ENCODE results near the gene SUCLG2. TPM values are rescaled to one million over a fixed set of nuclear protein-coding genes. Genes with fewer than 3 reads are reported as not detected.

SUCLG2 gene
- total and polyA plus RNA-seq, 2 of the 4 experiments (the other 2 are of a cell fraction) = 26.8 to 34.6 TPM

DNA sequence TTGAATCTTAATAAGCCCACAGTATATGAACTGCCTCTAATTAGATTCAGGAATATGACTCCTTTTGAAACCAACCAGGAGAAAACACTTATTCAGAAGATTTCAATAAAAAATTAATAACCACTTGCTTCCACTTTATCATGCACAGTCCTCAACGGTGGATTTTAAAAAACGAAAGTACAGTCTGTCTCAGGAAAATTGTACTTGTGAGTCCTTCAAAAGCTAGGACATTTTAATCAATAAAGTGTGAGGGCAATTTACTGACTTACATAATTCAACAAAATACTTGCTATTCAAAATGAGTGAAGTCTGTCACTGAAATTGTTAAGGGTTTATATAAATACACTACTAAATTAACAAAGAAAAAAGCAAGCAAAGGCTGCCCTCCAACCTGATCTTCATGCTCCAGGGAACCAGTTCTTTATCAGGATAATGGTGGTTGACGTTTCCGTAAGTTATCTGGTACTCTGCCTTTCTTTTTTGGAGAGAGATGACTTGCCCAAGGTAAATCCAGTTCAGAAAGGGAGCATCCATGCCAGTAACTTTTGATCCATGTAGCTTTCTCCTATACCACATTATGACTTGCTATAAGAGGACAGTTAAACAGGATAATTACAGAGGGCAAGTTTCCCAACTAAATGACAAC is 17.0 kb downstream of the SUCLG2 start:
- WGBS, 2 experiments (ENCODE audit: extremely low coverage in 2 of 2, insufficient read length in 1 of 2) = no CpG with 5 or more reads among the region's 4 CpGs

More for the DNA sequence above, 17.0 kb downstream of the SUCLG2 start:
- Histone ChIP-seq H4K5ac (ENCODE audit: low read depth, low read length) (no peak overlapping the region), H3K4ac (ENCODE audit: low read depth, low read length) (no peak overlapping the region), H3K4me2 (ENCODE audit: low read depth, low read length) (no peak overlapping the region), H3K9me3 (ENCODE audit: control insufficient read depth, insufficient read depth, low read length) (no peaks in the 10 kb centered on the region), H2BK15ac (ENCODE audit: low read depth, low read length) (no peak overlapping the region), H3K9me1 (ENCODE audit: insufficient read depth, low read length) (peaks cover 12% of the 10 kb centered on the region), H2AK5ac (ENCODE audit: low read depth, low read length) (no peak overlapping the region), H3K27ac (ENCODE audit: insufficient read depth, low read length) (no peak overlapping the region), H2AK9ac (replicated peaks; ENCODE audit: low read depth, low read length, poor library complexity) (no peak overlapping the region), H2BK20ac (ENCODE audit: low read depth, low read length) (no peak overlapping the region), H2BK120ac (ENCODE audit: low read depth, low read length) (no peak overlapping the region), H3K36me3 (ENCODE audit: control insufficient read depth, insufficient read depth, low read length) (peaks cover 2% of the 10 kb centered on the region; the same call in 1 of the 2 replicates), H4K8ac (ENCODE audit: low read depth in 2 of 2, low read length in 2 of 2) (no peak overlapping the region), H3K18ac (ENCODE audit: low read depth, low read length) (no peak overlapping the region), H3K56ac (ENCODE audit: extremely low read depth, insufficient read depth, low read length) (no peak overlapping the region), H2BK5ac (ENCODE audit: low read depth, low read length, poor library complexity, severe bottlenecking) (no peak overlapping the region), H3K14ac (replicated peaks; ENCODE audit: low read depth, low read length) (no peak overlapping the region; the same call in 1 of the 2 replicates), H4K20me1 (ENCODE audit: insufficient read depth, low read length) (peaks cover 8% of the 10 kb centered on the region; the same call in 1 of the 2 replicates), H3K4me1 (ENCODE audit: control insufficient read depth, insufficient read depth, low read length) (peaks cover 16% of the 10 kb centered on the region), H3K4me3 (ENCODE audit: insufficient read depth, low read depth, low read length) (no peak overlapping the region), H4K91ac (ENCODE audit: insufficient read depth, low read depth, low read length) (no peak overlapping the region), H3K27me3 (ENCODE audit: control insufficient read depth, insufficient read depth, low read length) (no peaks in the 10 kb centered on the region), H3K79me1 (ENCODE audit: low read depth in 1 of 2, low read length in 2 of 2) (peaks cover 41 to 62% of the 10 kb centered on the region in 2 experiments), H2AFZ (replicated peaks; ENCODE audit: low read length, poor library complexity) (no peak overlapping the region), H3K23ac (ENCODE audit: low read depth, low read length) (no peak overlapping the region), H3K9ac (ENCODE audit: low read depth, low read length) (no peak overlapping the region)
- DNase-seq (no peak), ATAC-seq (ENCODE audit: low read depth) (no peak)
- no peak for TF ChIP-seq MAFK (IDR thresholded peaks at IDR 0.05; ENCODE audit: low read depth, low read length)
- no peak for TF ChIP-seq MXI1 (IDR thresholded peaks at IDR 0.05; ENCODE audit: borderline replicate concordance, low read depth, low read length)
- TF ChIP-seq FOS (IDR thresholded peaks at IDR 0.05; ENCODE audit: low read depth, low read length) = no peak
- no peak for TF ChIP-seq SMC3 (IDR thresholded peaks at IDR 0.05; ENCODE audit: low read depth, low read length)
- TF ChIP-seq RCOR1 (IDR thresholded peaks at IDR 0.05; ENCODE audit: insufficient replicate concordance, low read length) = no peak
- TF ChIP-seq POLR2A (IDR thresholded peaks at IDR 0.05; ENCODE audit: low read depth, low read length) = no peak
- TF ChIP-seq CHD1 (IDR thresholded peaks at IDR 0.05; ENCODE audit: low read depth, low read length) = no peak
- no peak for TF ChIP-seq BHLHE40 (IDR thresholded peaks at IDR 0.05; ENCODE audit: low read depth, low read length)
- no peak for TF ChIP-seq MAZ (IDR thresholded peaks at IDR 0.05; ENCODE audit: borderline replicate concordance, low read depth, low read length)
- TF ChIP-seq, protein P1, sequence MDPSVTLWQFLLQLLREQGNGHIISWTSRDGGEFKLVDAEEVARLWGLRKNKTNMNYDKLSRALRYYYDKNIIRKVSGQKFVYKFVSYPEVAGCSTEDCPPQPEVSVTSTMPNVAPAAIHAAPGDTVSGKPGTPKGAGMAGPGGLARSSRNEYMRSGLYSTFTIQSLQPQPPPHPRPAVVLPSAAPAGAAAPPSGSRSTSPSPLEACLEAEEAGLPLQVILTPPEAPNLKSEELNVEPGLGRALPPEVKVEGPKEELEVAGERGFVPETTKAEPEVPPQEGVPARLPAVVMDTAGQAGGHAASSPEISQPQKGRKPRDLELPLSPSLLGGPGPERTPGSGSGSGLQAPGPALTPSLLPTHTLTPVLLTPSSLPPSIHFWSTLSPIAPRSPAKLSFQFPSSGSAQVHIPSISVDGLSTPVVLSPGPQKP (IDR thresholded peaks at IDR 0.05; ENCODE audit: borderline replicate concordance, low read depth, low read length) = no peak
- TF ChIP-seq, protein P2, sequence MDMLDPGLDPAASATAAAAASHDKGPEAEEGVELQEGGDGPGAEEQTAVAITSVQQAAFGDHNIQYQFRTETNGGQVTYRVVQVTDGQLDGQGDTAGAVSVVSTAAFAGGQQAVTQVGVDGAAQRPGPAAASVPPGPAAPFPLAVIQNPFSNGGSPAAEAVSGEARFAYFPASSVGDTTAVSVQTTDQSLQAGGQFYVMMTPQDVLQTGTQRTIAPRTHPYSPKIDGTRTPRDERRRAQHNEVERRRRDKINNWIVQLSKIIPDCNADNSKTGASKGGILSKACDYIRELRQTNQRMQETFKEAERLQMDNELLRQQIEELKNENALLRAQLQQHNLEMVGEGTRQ (IDR thresholded peaks at IDR 0.05; ENCODE audit: low read depth, low read length) = no peak
- no peak for TF ChIP-seq NFE2L2 (IDR thresholded peaks at IDR 0.05; ENCODE audit: low read depth, low read length)
- CTCF ChIA-PET = no interaction called here
- intact Hi-C loops (cut with micrococcal nuclease) (no loop called here), in situ Hi-C loops (cut with MboI; ENCODE audit: low sequenced_read_pairs) (no loop called here), dilution Hi-C loops (cut with HindIII; ENCODE audit: low sequenced_read_pairs, unreplicated experiment) (no loop called here)
- POLR2A ChIA-PET (ENCODE audit: unreplicated experiment) = no interaction called here
- no TSS peak for BruUV-seq (replicated peaks)

All from IMR-90 (cell line).